Activated naive CD8-positive, alpha-beta T cell treated with anti-CD3 and anti-CD28 coated beads for 36 hours (primary cell): ENCODE data around the gene CDK13. TPM values are rescaled to one million over a fixed set of nuclear protein-coding genes. Genes with fewer than 3 reads are reported as not detected.
A peak's percentile ranks its signal among the peaks of the same experiment; 100 is the strongest.

ENCODE experiments used
- DNase-seq: peaks from one replicate; pipeline ENCODE4 v3.0.0; 2021
- H3K27ac Mint-ChIP-seq: one replicate; pipeline ENCODE4 v1.8.0; 2022; ENCODE audit warnings: mild to moderate bottlenecking, moderate library complexity, mixed read lengths
- H3K27me3 Mint-ChIP-seq: one replicate; pipeline ENCODE4 v1.8.0; 2022; ENCODE audit warnings: mild to moderate bottlenecking, mixed read lengths
- H3K36me3 Mint-ChIP-seq: one replicate; pipeline ENCODE4 v1.8.0; 2021; ENCODE audit warnings: mild to moderate bottlenecking, mixed read lengths
- H3K4me1 Mint-ChIP-seq: one replicate; pipeline ENCODE4 v1.8.0; 2021; ENCODE audit warnings: mixed read lengths
- H3K4me3 Mint-ChIP-seq: one replicate; pipeline ENCODE4 v1.8.0; 2022; ENCODE audit warnings: mild to moderate bottlenecking, moderate library complexity, mixed read lengths
- H3K9me3 Mint-ChIP-seq: one replicate; pipeline ENCODE4 v1.8.0; 2022; ENCODE audit warnings: mixed read lengths
- total RNA-seq, 2 experiments: library from RNA; stranded (reverse); gene quantifications; one replicate each; pipeline ENCODE4 v1.2.3, GENCODE V29; 2021

The CDK13 gene
- total RNA-seq, 2 experiments from 2014 or later = 31.0 to 31.1 TPM

DNA sequence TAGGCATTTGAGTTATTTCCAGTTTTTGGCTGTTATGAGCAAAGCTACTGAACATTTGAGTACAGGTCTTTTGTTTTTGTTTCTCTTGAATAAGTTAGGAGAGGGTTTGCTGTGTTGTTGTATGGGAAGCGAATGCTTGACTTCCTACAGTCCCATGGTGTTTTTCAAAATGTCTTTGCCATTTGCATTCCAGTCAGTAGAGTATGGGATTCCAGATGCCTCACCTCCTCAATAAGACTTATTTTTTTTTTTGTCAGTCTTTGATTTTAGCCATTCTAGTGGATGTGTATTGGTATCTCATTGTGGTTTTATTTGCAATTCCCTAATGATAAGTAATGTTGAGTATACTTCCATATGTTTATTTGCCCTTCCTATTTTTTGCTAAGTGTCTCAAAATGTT, 19.4 kb downstream of the CDK13 start:
- no peak overlapping the region for H3K27ac Mint-ChIP-seq

GRCh38 chr7:39971924-39972323, 21.9 kb downstream of the CDK13 start:
- Mint-ChIP-seq H3K4me1 (peaks cover 64% of the 10 kb centered on the region), H3K4me3 (no peak overlapping the region), H3K27ac (no peak overlapping the region), H3K9me3 (no peaks in the 10 kb centered on the region), H3K36me3 (peaks cover 15% of the 10 kb centered on the region), H3K27me3 (no peaks in the 10 kb centered on the region)
- no peak for DNase-seq

More for the DNA sequence above, 19.4 kb downstream of the CDK13 start:
- peaks cover 83% of the 10 kb centered on the region for H3K4me1 Mint-ChIP-seq
- no peaks in the 10 kb centered on the region for H3K27me3 Mint-ChIP-seq
- peaks cover 32% of the 10 kb centered on the region for H3K36me3 Mint-ChIP-seq
- no peak for DNase-seq
- H3K9me3 Mint-ChIP-seq = no peaks in the 10 kb centered on the region
- no peak overlapping the region for H3K4me3 Mint-ChIP-seq

GRCh38 chr7:39973801-39974200, 23.7 kb downstream of the CDK13 start:
- H3K9me3 Mint-ChIP-seq = no peaks in the 10 kb centered on the region
- H3K27ac Mint-ChIP-seq = peak overlapping the region; percentile 10
- no peak overlapping the region for H3K4me3 Mint-ChIP-seq
- no peaks in the 10 kb centered on the region for H3K27me3 Mint-ChIP-seq
- peaks cover 48% of the 10 kb centered on the region for H3K4me1 Mint-ChIP-seq
- DNase-seq = no peak
- H3K36me3 Mint-ChIP-seq = peaks cover 9% of the 10 kb centered on the region

- Mint-ChIP-seq H3K4me1 (peaks cover 15% of the 10 kb centered on the region), H3K9me3 (no peaks in the 10 kb centered on the region), H3K36me3 (peaks cover 1% of the 10 kb centered on the region), H3K27me3 (no peaks in the 10 kb centered on the region), H3K27ac (no peak overlapping the region), H3K4me3 (no peak overlapping the region)
- no peak for DNase-seq
Observed at GRCh38 chr7:39978230-39978934, 28.3 kb downstream of the CDK13 start.

DNA sequence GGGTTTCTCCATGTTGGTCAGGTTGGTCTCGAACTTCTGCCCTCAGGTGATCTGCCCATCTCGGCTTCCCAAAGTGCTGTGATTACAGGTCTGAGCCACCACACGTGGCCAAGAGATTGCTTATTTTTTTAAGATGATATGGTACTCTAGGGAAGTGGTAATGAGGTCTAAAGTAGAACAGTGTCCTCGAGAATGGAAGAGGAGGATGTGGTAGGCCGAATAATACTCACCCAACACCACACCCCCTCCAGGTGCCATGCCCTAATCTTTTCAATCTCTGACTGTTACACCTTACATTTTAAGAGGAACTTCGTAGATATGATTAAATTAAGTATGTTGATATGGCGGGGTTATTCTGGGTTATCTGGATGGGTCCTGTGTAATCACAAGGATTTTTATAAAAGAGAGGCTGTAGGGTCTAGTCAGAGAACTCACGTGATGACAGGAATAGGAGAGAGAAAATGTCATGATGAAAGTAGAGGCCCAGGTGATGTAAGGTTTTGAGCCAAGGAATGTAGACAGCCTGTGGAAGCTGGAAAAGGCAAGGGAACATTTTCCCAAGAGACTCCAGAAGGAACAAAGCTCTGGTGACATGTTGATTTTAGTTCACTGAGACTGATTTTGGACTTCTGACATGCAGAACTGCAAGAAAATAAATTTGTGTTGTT, 29.5 kb downstream of the CDK13 start:
- Mint-ChIP-seq H3K9me3 (no peaks in the 10 kb centered on the region), H3K4me1 (peaks cover 15% of the 10 kb centered on the region), H3K27ac (no peak overlapping the region), H3K36me3 (peaks cover 6% of the 10 kb centered on the region), H3K4me3 (no peak overlapping the region), H3K27me3 (no peaks in the 10 kb centered on the region)
- no peak for DNase-seq

- no peaks in the 10 kb centered on the region for H3K27me3 Mint-ChIP-seq
- no peak for DNase-seq
- H3K4me1 Mint-ChIP-seq = peaks cover 45% of the 10 kb centered on the region
- H3K4me3 Mint-ChIP-seq = no peak overlapping the region
- H3K27ac Mint-ChIP-seq = peak overlapping the region; percentile 26
- H3K36me3 Mint-ChIP-seq = peaks cover 20% of the 10 kb centered on the region
- H3K9me3 Mint-ChIP-seq = no peaks in the 10 kb centered on the region
Observed at GRCh38 chr7:39985398-39985918, 35.4 kb downstream of the CDK13 start.

GRCh38 chr7:39987641-39988347, 37.7 kb downstream of the CDK13 start:
- Mint-ChIP-seq H3K27ac (peak overlapping the region; percentile 63), H3K36me3 (peaks cover 20% of the 10 kb centered on the region), H3K4me1 (peaks cover 50% of the 10 kb centered on the region), H3K27me3 (no peaks in the 10 kb centered on the region), H3K4me3 (no peak overlapping the region), H3K9me3 (no peaks in the 10 kb centered on the region)
- no peak for DNase-seq

GRCh38 chr7:40000734-40001315, 50.8 kb downstream of the CDK13 start:
- no peaks in the 10 kb centered on the region for H3K9me3 Mint-ChIP-seq
- H3K36me3 Mint-ChIP-seq = peaks cover 2% of the 10 kb centered on the region
- no peak for DNase-seq
- H3K27me3 Mint-ChIP-seq = no peaks in the 10 kb centered on the region
- H3K27ac Mint-ChIP-seq = no peak overlapping the region
- no peak overlapping the region for H3K4me3 Mint-ChIP-seq
- H3K4me1 Mint-ChIP-seq = peaks cover under 1% of the 10 kb centered on the region

GRCh38 chr7:40001649-40002048, 51.6 kb downstream of the CDK13 start:
- no peaks in the 10 kb centered on the region for H3K9me3 Mint-ChIP-seq
- H3K36me3 Mint-ChIP-seq = peaks cover 2% of the 10 kb centered on the region
- peaks cover 3% of the 10 kb centered on the region for H3K4me1 Mint-ChIP-seq
- no peak overlapping the region for H3K27ac Mint-ChIP-seq
- no peak for DNase-seq
- H3K4me3 Mint-ChIP-seq = no peak overlapping the region
- no peaks in the 10 kb centered on the region for H3K27me3 Mint-ChIP-seq

DNA sequence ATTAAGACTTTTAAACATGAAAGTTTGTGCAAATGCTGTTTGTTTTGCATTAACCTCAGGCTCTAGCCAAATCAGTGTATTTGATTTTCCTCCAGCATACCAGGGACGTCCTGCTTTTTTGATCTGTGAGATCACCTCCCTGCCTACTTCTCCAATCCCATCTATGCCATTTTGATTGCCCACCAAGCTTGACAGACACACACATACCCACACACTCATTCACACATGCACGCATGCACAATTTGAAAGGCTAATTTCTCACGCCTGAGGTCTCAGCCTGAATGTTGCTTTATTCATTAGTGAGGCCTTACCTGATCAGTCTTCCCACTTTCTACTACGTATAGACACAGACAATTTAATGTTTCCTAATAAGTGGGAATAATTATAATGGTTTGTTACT, 53.5 kb downstream of the CDK13 start:
- Mint-ChIP-seq H3K27ac (no peak overlapping the region), H3K9me3 (no peaks in the 10 kb centered on the region), H3K27me3 (no peaks in the 10 kb centered on the region), H3K4me3 (no peak overlapping the region), H3K4me1 (peaks cover 5% of the 10 kb centered on the region), H3K36me3 (peaks cover 2% of the 10 kb centered on the region)
- no peak for DNase-seq

DNA sequence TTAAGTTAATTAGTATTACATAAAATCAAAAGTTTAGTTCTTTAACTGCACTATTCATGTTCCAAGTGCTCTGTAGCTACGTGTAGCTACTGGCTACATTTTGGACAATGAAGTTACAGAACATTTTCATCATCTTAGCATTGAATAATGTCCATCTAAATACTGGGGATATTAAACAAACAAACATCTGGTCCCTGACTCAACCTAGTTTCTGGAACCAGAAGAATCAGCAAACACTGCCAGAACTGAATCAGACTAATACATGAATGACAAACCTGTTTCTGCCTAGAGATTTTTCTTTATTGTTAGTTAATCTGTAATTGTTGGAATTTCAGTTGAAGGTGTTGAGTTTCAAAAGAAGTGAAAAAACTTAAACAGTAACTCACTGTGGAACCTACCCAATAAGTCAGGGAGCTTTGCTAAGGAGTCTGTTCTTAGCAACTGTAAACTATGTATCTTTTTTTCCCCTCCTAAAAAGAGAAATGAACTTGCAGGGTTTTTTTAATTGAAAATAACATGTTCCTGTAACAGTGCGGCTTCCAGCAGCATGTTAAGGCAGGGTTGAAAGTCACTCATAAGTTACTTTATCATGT, 58.3 kb downstream of the CDK13 start:
- no peaks in the 10 kb centered on the region for H3K9me3 Mint-ChIP-seq
- H3K4me1 Mint-ChIP-seq = peaks cover 11% of the 10 kb centered on the region
- H3K36me3 Mint-ChIP-seq = peaks cover 9% of the 10 kb centered on the region
- no peaks in the 10 kb centered on the region for H3K27me3 Mint-ChIP-seq
- DNase-seq = no peak
- no peak overlapping the region for H3K4me3 Mint-ChIP-seq
- no peak overlapping the region for H3K27ac Mint-ChIP-seq

GRCh38 chr7:40009301-40009700, 59.2 kb downstream of the CDK13 start:
- Mint-ChIP-seq H3K27me3 (no peaks in the 10 kb centered on the region), H3K9me3 (no peaks in the 10 kb centered on the region), H3K4me3 (no peak overlapping the region), H3K27ac (no peak overlapping the region), H3K4me1 (peaks cover 15% of the 10 kb centered on the region), H3K36me3 (peaks cover 10% of the 10 kb centered on the region)
- DNase-seq = no peak

GRCh38 chr7:40014376-40014775, 64.3 kb downstream of the CDK13 start:
- H3K27ac Mint-ChIP-seq = no peak overlapping the region
- peaks cover 28% of the 10 kb centered on the region for H3K4me1 Mint-ChIP-seq
- H3K36me3 Mint-ChIP-seq = peaks cover 22% of the 10 kb centered on the region
- DNase-seq = no peak
- no peaks in the 10 kb centered on the region for H3K9me3 Mint-ChIP-seq
- no peaks in the 10 kb centered on the region for H3K27me3 Mint-ChIP-seq
- H3K4me3 Mint-ChIP-seq = no peak overlapping the region

GRCh38 chr7:40015790-40016296, 65.8 kb downstream of the CDK13 start:
- peak overlapping the region; percentile 8 for H3K4me3 Mint-ChIP-seq
- peaks cover 28% of the 10 kb centered on the region for H3K4me1 Mint-ChIP-seq
- no peaks in the 10 kb centered on the region for H3K9me3 Mint-ChIP-seq
- peaks cover 16% of the 10 kb centered on the region for H3K36me3 Mint-ChIP-seq
- H3K27me3 Mint-ChIP-seq = no peaks in the 10 kb centered on the region
- H3K27ac Mint-ChIP-seq = peak overlapping the region; percentile 59
- no peak for DNase-seq
